ENCODE data around the gene DLGAP4.

The DLGAP4 gene

GRCh38 chr20:36275011-36275410 is 31.1 kb upstream of the DLGAP4 start:
- DNase-seq (ENCODE audit: low read depth in 2 of 2) = no peak

- no peak for DNase-seq (ENCODE audit: low read depth in 2 of 2)
Observed at GRCh38 chr20:36275441-36276189, 30.5 kb upstream of the DLGAP4 start.

- DNase-seq (ENCODE audit: low read depth in 2 of 2) = no peak
Observed at GRCh38 chr20:36277546-36277945, 28.6 kb upstream of the DLGAP4 start.

GRCh38 chr20:36279362-36279761 is 26.8 kb upstream of the DLGAP4 start:
- DNase-seq (ENCODE audit: low read depth in 2 of 2) = no peak

GRCh38 chr20:36279776-36280175 is 26.4 kb upstream of the DLGAP4 start:
- DNase-seq (ENCODE audit: low read depth in 2 of 2) = no peak

- DNase-seq (ENCODE audit: low read depth in 2 of 2) = no peak
Observed at GRCh38 chr20:36281785-36282380, 24.3 kb upstream of the DLGAP4 start.

GRCh38 chr20:36284751-36285150 is 21.4 kb upstream of the DLGAP4 start:
- DNase-seq (ENCODE audit: low read depth in 2 of 2) = no peak

- DNase-seq (ENCODE audit: low read depth in 2 of 2) = no peak
Observed at GRCh38 chr20:36285746-36286447, 20.2 kb upstream of the DLGAP4 start.

- DNase-seq (ENCODE audit: low read depth in 2 of 2) = no peak
Observed at GRCh38 chr20:36297656-36298055, 8.5 kb upstream of the DLGAP4 start.

GRCh38 chr20:36298061-36298460 is 8.1 kb upstream of the DLGAP4 start:
- DNase-seq (ENCODE audit: low read depth in 2 of 2) = no peak

- DNase-seq (ENCODE audit: low read depth in 2 of 2) = no peak
Observed at GRCh38 chr20:36298795-36299339, 7.3 kb upstream of the DLGAP4 start.

- no peak for DNase-seq (ENCODE audit: low read depth in 2 of 2)
Observed at GRCh38 chr20:36299459-36299858, 6.7 kb upstream of the DLGAP4 start.

- no peak for DNase-seq (ENCODE audit: low read depth in 2 of 2)
Observed at GRCh38 chr20:36301359-36302119, 4.6 kb upstream of the DLGAP4 start.

GRCh38 chr20:36303020-36303595 is 3.0 kb upstream of the DLGAP4 start:
- DNase-seq (ENCODE audit: low read depth in 2 of 2) = no peak

- DNase-seq (ENCODE audit: low read depth in 2 of 2) = no peak
Observed at GRCh38 chr20:36303831-36304230, 2.3 kb upstream of the DLGAP4 start.

GRCh38 chr20:36304786-36305495 is 1.2 kb upstream of the DLGAP4 start:
- no peak for DNase-seq (ENCODE audit: low read depth in 2 of 2)

GRCh38 chr20:36306553-36307411 is 643 bp downstream of the DLGAP4 start:
- DNase-seq (ENCODE audit: low read depth in 2 of 2) = no peak

GRCh38 chr20:36307412-36308325 is 1.5 kb downstream of the DLGAP4 start:
- DNase-seq (ENCODE audit: low read depth in 2 of 2) = no peak

GRCh38 chr20:36308353-36308752 is 2.2 kb downstream of the DLGAP4 start:
- DNase-seq (ENCODE audit: low read depth in 2 of 2) = no peak

All from stimulated activated CD8-positive, alpha-beta memory T cell treated with anti-CD3 and anti-CD28 coated beads, Interleukin-15, amount 100 ng/mL, for 4 hours (primary cell).